ENCODE results near the gene UNCX.
"Not testable (repeated sequence)": the region's sequence is repeated elsewhere in the genome, so short reads cannot be mapped to it uniquely, and the experiment has no call there.

UNCX gene

GRCh38 chr7:1279041-1279440 is 46.4 kb downstream of the UNCX start:
- H3K36me3 ChIP-seq, result no peaks in the 10 kb centered on the region
- H3K4me3 ChIP-seq (ENCODE audit: low read depth, low read length), result no peak overlapping the region
- TF ChIP-seq CTCF (IDR thresholded peaks at IDR 0.05; ENCODE audit: low read depth, low read length), result no peak
- no peak for DNase-seq
- no peaks in the 10 kb centered on the region for H3K27me3 ChIP-seq (ENCODE audit: insufficient read depth, low read depth, severe bottlenecking)
- no peak overlapping the region for H3K27ac ChIP-seq
- H3K9me3 ChIP-seq (ENCODE audit: severe bottlenecking), result peaks cover 3% of the 10 kb centered on the region

GRCh38 chr7:1279895-1280294 is 47.2 kb downstream of the UNCX start:
- not testable (repeated sequence) for H3K36me3 ChIP-seq; H3K27me3 ChIP-seq (ENCODE audit: insufficient read depth, low read depth, severe bottlenecking); H3K4me3 ChIP-seq (ENCODE audit: low read depth, low read length); H3K9me3 ChIP-seq (ENCODE audit: severe bottlenecking); DNase-seq; H3K27ac ChIP-seq

GRCh38 chr7:1281068-1281467 is 48.4 kb downstream of the UNCX start:
- H3K9me3 ChIP-seq (ENCODE audit: severe bottlenecking), result peaks cover 3% of the 10 kb centered on the region
- no peak overlapping the region for H3K4me3 ChIP-seq (ENCODE audit: low read depth, low read length)
- no peaks in the 10 kb centered on the region for H3K36me3 ChIP-seq
- TF ChIP-seq CTCF (IDR thresholded peaks at IDR 0.05; ENCODE audit: low read depth, low read length), result no peak
- H3K27me3 ChIP-seq (ENCODE audit: insufficient read depth, low read depth, severe bottlenecking), result no peaks in the 10 kb centered on the region
- no peak for DNase-seq
- H3K27ac ChIP-seq, result no peak overlapping the region

- H3K27ac ChIP-seq, result no peak overlapping the region
- H3K9me3 ChIP-seq (ENCODE audit: severe bottlenecking), result peaks cover 3% of the 10 kb centered on the region
- H3K27me3 ChIP-seq (ENCODE audit: insufficient read depth, low read depth, severe bottlenecking), result no peaks in the 10 kb centered on the region
- no peaks in the 10 kb centered on the region for H3K36me3 ChIP-seq
- no peak for TF ChIP-seq CTCF (IDR thresholded peaks at IDR 0.05; ENCODE audit: low read depth, low read length)
- DNase-seq, result no peak
- no peak overlapping the region for H3K4me3 ChIP-seq (ENCODE audit: low read depth, low read length)
Observed at GRCh38 chr7:1282679-1283078, 50.0 kb downstream of the UNCX start.

- Histone ChIP-seq H3K27me3 (ENCODE audit: insufficient read depth, low read depth, severe bottlenecking) (no peaks in the 10 kb centered on the region), H3K9me3 (ENCODE audit: severe bottlenecking) (peaks cover 3% of the 10 kb centered on the region), H3K36me3 (no peaks in the 10 kb centered on the region), H3K4me3 (ENCODE audit: low read depth, low read length) (no peak overlapping the region), H3K27ac (no peak overlapping the region)
- DNase-seq, result no peak
- TF ChIP-seq CTCF (IDR thresholded peaks at IDR 0.05; ENCODE audit: low read depth, low read length), result no peak
Observed at GRCh38 chr7:1283337-1283736, 50.7 kb downstream of the UNCX start.

- Histone ChIP-seq H3K27ac (no peak overlapping the region; the same call in 1 of the 2 replicates), H3K4me3 (ENCODE audit: low read depth, low read length) (no peak overlapping the region), H3K27me3 (ENCODE audit: insufficient read depth, low read depth, severe bottlenecking) (no peaks in the 10 kb centered on the region), H3K9me3 (ENCODE audit: severe bottlenecking) (peaks cover 3% of the 10 kb centered on the region), H3K36me3 (no peaks in the 10 kb centered on the region)
- no peak for TF ChIP-seq CTCF (IDR thresholded peaks at IDR 0.05; ENCODE audit: low read depth, low read length)
- no peak for DNase-seq
Observed at GRCh38 chr7:1283941-1284742, 51.5 kb downstream of the UNCX start.

Data from WERI-Rb-1 (cell line).